IPS-11a (cell line): Measurements from ENCODE around the gene VPS26C.
"Not testable (repeated sequence)": the region's sequence is repeated elsewhere in the genome, so short reads cannot be mapped to it uniquely, and the experiment has no call there.

Source experiments
- H3K4me3 ChIP-seq: one replicate; pipeline ENCODE4 v1.5.1; 2013; ENCODE audit warnings: low read depth, low read length, control low read depth

The VPS26C gene

GRCh38 chr21:37231671-37232070 lies 35.5 kb downstream of the VPS26C start:
- no peak overlapping the region for H3K4me3 ChIP-seq

GRCh38 chr21:37231249-37231645 lies 35.9 kb downstream of the VPS26C start:
- no peak overlapping the region for H3K4me3 ChIP-seq

- H3K4me3 ChIP-seq = no peak overlapping the region
Measured at GRCh38 chr21:37230632-37231248, 36.4 kb downstream of the VPS26C start.

- no peak overlapping the region for H3K4me3 ChIP-seq
Measured at GRCh38 chr21:37228003-37228400, 39.1 kb downstream of the VPS26C start.

GRCh38 chr21:37227071-37228002 lies 39.8 kb downstream of the VPS26C start:
- H3K4me3 ChIP-seq = no peak overlapping the region

- H3K4me3 ChIP-seq = no peak overlapping the region
Measured at GRCh38 chr21:37226041-37226920, 40.9 kb downstream of the VPS26C start.

GRCh38 chr21:37224861-37225839 lies 42.0 kb downstream of the VPS26C start:
- no peak overlapping the region for H3K4me3 ChIP-seq

- no peak overlapping the region for H3K4me3 ChIP-seq
Measured at GRCh38 chr21:37223804-37224345, 43.3 kb downstream of the VPS26C start.

- not testable (repeated sequence) for H3K4me3 ChIP-seq
Measured at GRCh38 chr21:37222248-37222647, 44.9 kb downstream of the VPS26C start.

GRCh38 chr21:37220981-37221664 lies 46.0 kb downstream of the VPS26C start:
- peak overlapping the region; percentile 31 for H3K4me3 ChIP-seq

GRCh38 chr21:37220433-37220980 lies 46.6 kb downstream of the VPS26C start:
- peak overlapping the region; percentile 31 for H3K4me3 ChIP-seq

GRCh38 chr21:37219761-37220432 lies 47.2 kb downstream of the VPS26C start:
- H3K4me3 ChIP-seq = no peak overlapping the region

GRCh38 chr21:37214952-37215351 lies 52.2 kb downstream of the VPS26C start:
- H3K4me3 ChIP-seq = no peak overlapping the region

GRCh38 chr21:37210799-37211198 lies 56.3 kb downstream of the VPS26C start:
- no peak overlapping the region for H3K4me3 ChIP-seq

GRCh38 chr21:37210130-37210529 lies 57.0 kb downstream of the VPS26C start:
- no peak overlapping the region for H3K4me3 ChIP-seq

- no peak overlapping the region for H3K4me3 ChIP-seq
Measured at GRCh38 chr21:37208741-37209225, 58.4 kb downstream of the VPS26C start.

- H3K4me3 ChIP-seq = no peak overlapping the region
Measured at GRCh38 chr21:37208056-37208721, 58.9 kb downstream of the VPS26C start.
